MCF 10A (cell line): Measurements from ENCODE around the gene TNC. TPM values are rescaled to one million over a fixed set of nuclear protein-coding genes. Genes with fewer than 3 reads are reported as not detected.

Experiments used
- BruUV-seq: library from RNA; stranded (reverse); fragments of 400-500 nt; replicated peaks from 2 replicates; lab custom pipeline; 2021; lab: Mats Ljungman, UMichigan
- CTCF ChIA-PET: fragments of 300-600 bp; sonication (Branson Sonifier 250); formaldehyde crosslinking; extraction: SDS; loops from one replicate; lab custom pipeline; 2021; ENCODE audit warnings: antibody characterized with exemption, inconsistent platforms; lab: Yijun Ruan, JAX
- POLR2A ChIA-PET: fragments of 300-600, 350-650 bp; sonication (Branson Sonifier 250); formaldehyde crosslinking; extraction: SDS; loops from one replicate; lab custom pipeline; 2020; ENCODE audit warnings: antibody characterized with exemption, inconsistent platforms; lab: Yijun Ruan, JAX
- DNase-seq: peaks from one replicate; pipeline ENCODE4 v3.0.0-alpha.2; 2018; ENCODE audit not compliant: unreplicated experiment
- H3K27ac Mint-ChIP-seq: one replicate; pipeline ENCODE4 v1.8.0; 2022; ENCODE audit warnings: mild to moderate bottlenecking, low read depth, mixed read lengths; ENCODE audit not compliant: unreplicated experiment
- H3K27me3 Mint-ChIP-seq: one replicate; pipeline ENCODE4 v1.8.0; 2022; ENCODE audit warnings: mixed read lengths; ENCODE audit not compliant: insufficient read depth, unreplicated experiment
- H3K36me3 Mint-ChIP-seq: one replicate; pipeline ENCODE4 v1.8.0; 2022; ENCODE audit warnings: mild to moderate bottlenecking, moderate library complexity, mixed read lengths; ENCODE audit not compliant: insufficient read depth, unreplicated experiment
- H3K4me1 Mint-ChIP-seq: one replicate; pipeline ENCODE4 v1.8.0; 2022; ENCODE audit warnings: mixed read lengths; ENCODE audit not compliant: insufficient read depth, unreplicated experiment
- H3K4me3 Mint-ChIP-seq: one replicate; pipeline ENCODE4 v1.8.0; 2022; ENCODE audit warnings: mild to moderate bottlenecking, moderate library complexity, mixed read lengths; ENCODE audit not compliant: unreplicated experiment
- H3K9me3 Mint-ChIP-seq: one replicate; pipeline ENCODE4 v1.8.0; 2022; ENCODE audit warnings: mixed read lengths; ENCODE audit not compliant: unreplicated experiment
- CTCF ChIP-seq: fragments of 200-600 bp; IDR thresholded peaks from one replicate; pipeline ENCODE4 v1.8.0; 2022; ENCODE audit warnings: antibody characterized with exemption, mild to moderate bottlenecking; ENCODE audit not compliant: unreplicated experiment
- intact Hi-C: fragments of 100-400 bp; cut with micrococcal nuclease; formaldehyde crosslinking; loops from 2 replicates; pipeline ENCODE4 v1.14.1; 2022
- total RNA-seq: library from RNA; stranded (reverse); gene quantifications from 2 replicates; pipeline ENCODE4 v1.2.3, GENCODE V29; 2022

The TNC gene
- total RNA-seq, 1 experiment from 2014 or later, result 49.8 TPM

- no peak for DNase-seq
- intact Hi-C loops, result loop anchor here (5.0 to 10.0 kb wide), 3 partner anchors 196 to 582 kb away; no protein-coding TSS in a partner anchor
- POLR2A ChIA-PET, result interaction anchor here (0.7 to 1.8 kb wide), 2 partner anchors 108 to 630 kb away, joined by 3 to 4 read pairs; no protein-coding TSS in a partner anchor
- Mint-ChIP-seq H3K27me3 (peaks cover 14% of the 10 kb centered on the region), H3K27ac (no peak overlapping the region), H3K4me3 (no peak overlapping the region), H3K36me3 (no peaks in the 10 kb centered on the region), H3K4me1 (peaks cover 17% of the 10 kb centered on the region), H3K9me3 (no peaks in the 10 kb centered on the region)
- BruUV-seq, result no TSS peak
- CTCF ChIA-PET, result interaction anchor here (0.6 to 10.8 kb wide), 18 partner anchors 10 to 706 kb away, joined by 3 to 200 read pairs (median 6); partner anchors contain the start of gene TEX48
- no peak for TF ChIP-seq CTCF
Measured at GRCh38 chr9:115016344-115016743, 101.6 kb downstream of the TNC start.

GRCh38 chr9:115015018-115015635, 102.8 kb downstream of the TNC start:
- BruUV-seq, result no TSS peak
- ChIA-PET CTCF (interaction anchor here (0.5 to 10.8 kb wide), 63 partner anchors 8 to 1646 kb away, joined by 3 to 200 read pairs (median 4); partner anchors contain the start of genes TEX48 and TNFSF15), POLR2A (interaction anchor here (1.8 kb wide), 1 partner anchor 106 kb away, joined by 4 read pairs; no protein-coding TSS in a partner anchor)
- peak; percentile 61 for TF ChIP-seq CTCF
- H3K36me3 Mint-ChIP-seq, result no peaks in the 10 kb centered on the region
- no peaks in the 10 kb centered on the region for H3K9me3 Mint-ChIP-seq
- intact Hi-C loops, result loop anchor here (5.0 to 10.0 kb wide), 3 partner anchors 197 to 580 kb away; no protein-coding TSS in a partner anchor
- no peak overlapping the region for H3K27ac Mint-ChIP-seq
- H3K4me3 Mint-ChIP-seq, result no peak overlapping the region
- H3K27me3 Mint-ChIP-seq, result peaks cover 14% of the 10 kb centered on the region
- peaks cover 17% of the 10 kb centered on the region for H3K4me1 Mint-ChIP-seq
- peak; percentile 68 for DNase-seq

- ChIA-PET CTCF (interaction anchor here (0.5 to 10.8 kb wide), 60 partner anchors 9 to 1647 kb away, joined by 3 to 200 read pairs (median 4); partner anchors contain the start of genes TEX48 and TNFSF15), POLR2A (interaction anchor here (0.6 to 1.8 kb wide), 2 partner anchors 85 to 106 kb away, joined by 3 to 4 read pairs; no protein-coding TSS in a partner anchor)
- no peaks in the 10 kb centered on the region for H3K36me3 Mint-ChIP-seq
- no peak overlapping the region for H3K4me3 Mint-ChIP-seq
- H3K27me3 Mint-ChIP-seq, result peaks cover 14% of the 10 kb centered on the region
- DNase-seq, result no peak
- no peak for TF ChIP-seq CTCF
- BruUV-seq, result no TSS peak
- H3K27ac Mint-ChIP-seq, result no peak overlapping the region
- H3K9me3 Mint-ChIP-seq, result no peaks in the 10 kb centered on the region
- peaks cover 17% of the 10 kb centered on the region for H3K4me1 Mint-ChIP-seq
- intact Hi-C loops, result loop anchor here (1.0 to 10.0 kb wide), 8 partner anchors 103 to 609 kb away; partner anchors contain the start of gene TEX48
Measured at GRCh38 chr9:115014438-115014837, 103.5 kb downstream of the TNC start.

GRCh38 chr9:115013998-115014397, 104.0 kb downstream of the TNC start:
- peak; percentile 75 for TF ChIP-seq CTCF
- CTCF ChIA-PET, result interaction anchor here (0.6 to 10.8 kb wide), 53 partner anchors 9 to 1647 kb away, joined by 3 to 200 read pairs (median 4); partner anchors contain the start of genes TEX48 and TNFSF15
- DNase-seq, result peak; percentile 84
- Mint-ChIP-seq H3K36me3 (no peaks in the 10 kb centered on the region), H3K27me3 (peaks cover 14% of the 10 kb centered on the region), H3K4me1 (peaks cover 17% of the 10 kb centered on the region), H3K27ac (no peak overlapping the region), H3K4me3 (no peak overlapping the region), H3K9me3 (no peaks in the 10 kb centered on the region)
- POLR2A ChIA-PET, result interaction anchor here (0.6 kb wide), 1 partner anchor 85 kb away, joined by 3 read pairs; no protein-coding TSS in a partner anchor
- intact Hi-C loops, result loop anchor here (1.0 to 10.0 kb wide), 8 partner anchors 103 to 609 kb away; partner anchors contain the start of gene TEX48
- no TSS peak for BruUV-seq
